Measurements from ENCODE around the gene PGM3. TPM values are rescaled to one million over a fixed set of nuclear protein-coding genes. Genes with fewer than 3 reads are reported as not detected.

PGM3 gene
- polyA plus RNA-seq, 2 of the 4 experiments (the other 2 are of a cell fraction), result 37.3 to 51.7 TPM

DNA sequence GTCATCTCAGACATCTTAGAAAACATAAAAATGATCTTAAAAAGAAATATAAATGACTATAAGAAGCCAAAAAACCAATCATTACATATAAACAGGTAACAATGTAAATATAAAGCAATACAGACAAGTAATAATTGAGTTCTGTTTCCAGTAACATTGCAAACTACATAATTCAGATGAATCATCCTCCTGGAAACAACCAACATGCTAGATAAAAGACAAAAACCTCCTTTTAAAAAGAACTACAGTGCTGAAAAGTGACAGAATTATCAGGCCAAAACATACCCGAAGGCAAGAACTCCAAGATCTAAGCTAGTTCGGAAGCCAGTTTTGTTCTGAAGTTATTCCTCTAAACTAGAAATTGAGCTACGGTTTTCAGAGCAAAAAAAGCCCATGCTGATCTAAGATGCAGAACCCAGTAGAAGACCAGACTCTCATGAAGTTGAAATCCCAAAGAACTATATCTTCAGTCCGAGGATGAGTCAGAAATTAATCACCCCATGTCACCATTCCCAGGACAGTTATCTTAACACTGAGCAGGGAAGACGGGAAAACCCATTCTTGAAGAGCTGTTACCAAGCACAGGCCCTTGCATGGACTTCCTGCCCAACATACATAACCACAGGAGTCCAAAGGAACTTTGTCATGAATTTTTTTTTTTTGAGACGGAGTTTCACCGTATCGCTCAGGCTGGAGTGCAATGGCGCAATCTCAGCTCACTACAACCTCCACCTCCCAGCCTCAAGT is 9.8 kb downstream of the PGM3 start (continued):
- TF ChIP-seq PHF8 (IDR thresholded peaks at IDR 0.05; ENCODE audit: borderline replicate concordance, low read depth) (no peak), CEBPB (IDR thresholded peaks at IDR 0.05) (0 out of 4 replicates have a peak, but pooled peaks have one; percentile 14 to 24)

DNA sequence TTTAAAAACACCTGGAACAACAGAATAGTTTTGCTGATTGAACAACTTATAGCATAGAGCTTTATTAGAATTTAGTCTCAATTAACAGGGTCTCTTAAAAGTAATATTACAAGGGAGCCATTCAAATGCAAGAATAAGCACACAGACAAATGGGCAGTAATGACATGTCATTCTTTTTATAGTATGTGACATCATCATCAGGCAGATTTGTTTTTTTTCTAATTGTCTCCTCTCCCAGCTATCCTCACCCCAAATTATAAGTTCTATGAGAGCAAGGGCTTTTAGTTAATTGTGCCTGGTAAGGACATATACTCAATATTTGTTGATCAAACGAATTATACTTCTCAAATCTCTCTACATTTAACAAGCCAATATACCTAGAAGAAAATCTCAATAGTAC is 11.0 kb downstream of the PGM3 start:
- CTCF ChIA-PET, result no interaction called here
- no peaks in the 10 kb centered on the region for H3K9me3 ChIP-seq
- peaks cover 14% of the 10 kb centered on the region; the same call in 2 of the 3 replicates for H3K4me1 ChIP-seq
- WGBS (ENCODE audit: missing lambda C conversion rate), result 37% methylated on average over 1 of the region's 1 CpG
- H3K27ac ChIP-seq, result no peak overlapping the region
- DNase-seq (ENCODE audit: low read depth in 1 of 2, low spot score in 1 of 2), result no peak
- H3K4me2 ChIP-seq, result no peak overlapping the region
- H3K4me3 ChIP-seq, result no peak overlapping the region
- POLR2A ChIA-PET, result no interaction called here
- no peak for ATAC-seq
- no peak for FAIRE-seq
- TF ChIP-seq HEYL (CRISPR knock-in tag; IDR thresholded peaks at IDR 0.05) (no peak), KDM1A (IDR thresholded peaks at IDR 0.05; ENCODE audit: low read depth) (no peak), FOSB (CRISPR knock-in tag; IDR thresholded peaks at IDR 0.05) (no peak), RCOR1 (IDR thresholded peaks at IDR 0.05; ENCODE audit: low read depth, low read length) (no peak), HOXB5 (CRISPR knock-in tag; IDR thresholded peaks at IDR 0.05) (no peak), NPAS2 (CRISPR knock-in tag; IDR thresholded peaks at IDR 0.05; ENCODE audit: borderline replicate concordance) (no peak), HDAC2 (IDR thresholded peaks at IDR 0.05) (no peak), RFX5 (IDR thresholded peaks at IDR 0.05) (no peak)
- TF ChIP-seq, protein P1, sequence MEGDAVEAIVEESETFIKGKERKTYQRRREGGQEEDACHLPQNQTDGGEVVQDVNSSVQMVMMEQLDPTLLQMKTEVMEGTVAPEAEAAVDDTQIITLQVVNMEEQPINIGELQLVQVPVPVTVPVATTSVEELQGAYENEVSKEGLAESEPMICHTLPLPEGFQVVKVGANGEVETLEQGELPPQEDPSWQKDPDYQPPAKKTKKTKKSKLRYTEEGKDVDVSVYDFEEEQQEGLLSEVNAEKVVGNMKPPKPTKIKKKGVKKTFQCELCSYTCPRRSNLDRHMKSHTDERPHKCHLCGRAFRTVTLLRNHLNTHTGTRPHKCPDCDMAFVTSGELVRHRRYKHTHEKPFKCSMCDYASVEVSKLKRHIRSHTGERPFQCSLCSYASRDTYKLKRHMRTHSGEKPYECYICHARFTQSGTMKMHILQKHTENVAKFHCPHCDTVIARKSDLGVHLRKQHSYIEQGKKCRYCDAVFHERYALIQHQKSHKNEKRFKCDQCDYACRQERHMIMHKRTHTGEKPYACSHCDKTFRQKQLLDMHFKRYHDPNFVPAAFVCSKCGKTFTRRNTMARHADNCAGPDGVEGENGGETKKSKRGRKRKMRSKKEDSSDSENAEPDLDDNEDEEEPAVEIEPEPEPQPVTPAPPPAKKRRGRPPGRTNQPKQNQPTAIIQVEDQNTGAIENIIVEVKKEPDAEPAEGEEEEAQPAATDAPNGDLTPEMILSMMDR (IDR thresholded peaks at IDR 0.05), result no peak
- TF ChIP-seq, protein P2, sequence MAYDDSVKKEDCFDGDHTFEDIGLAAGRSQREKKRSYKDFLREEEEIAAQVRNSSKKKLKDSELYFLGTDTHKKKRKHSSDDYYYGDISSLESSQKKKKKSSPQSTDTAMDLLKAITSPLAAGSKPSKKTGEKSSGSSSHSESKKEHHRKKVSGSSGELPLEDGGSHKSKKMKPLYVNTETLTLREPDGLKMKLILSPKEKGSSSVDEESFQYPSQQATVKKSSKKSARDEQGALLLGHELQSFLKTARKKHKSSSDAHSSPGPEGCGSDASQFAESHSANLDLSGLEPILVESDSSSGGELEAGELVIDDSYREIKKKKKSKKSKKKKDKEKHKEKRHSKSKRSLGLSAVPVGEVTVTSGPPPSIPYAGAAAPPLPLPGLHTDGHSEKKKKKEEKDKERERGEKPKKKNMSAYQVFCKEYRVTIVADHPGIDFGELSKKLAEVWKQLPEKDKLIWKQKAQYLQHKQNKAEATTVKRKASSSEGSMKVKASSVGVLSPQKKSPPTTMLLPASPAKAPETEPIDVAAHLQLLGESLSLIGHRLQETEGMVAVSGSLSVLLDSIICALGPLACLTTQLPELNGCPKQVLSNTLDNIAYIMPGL (CRISPR knock-in tag; IDR thresholded peaks at IDR 0.05; ENCODE audit: borderline replicate concordance), result no peak

DNA sequence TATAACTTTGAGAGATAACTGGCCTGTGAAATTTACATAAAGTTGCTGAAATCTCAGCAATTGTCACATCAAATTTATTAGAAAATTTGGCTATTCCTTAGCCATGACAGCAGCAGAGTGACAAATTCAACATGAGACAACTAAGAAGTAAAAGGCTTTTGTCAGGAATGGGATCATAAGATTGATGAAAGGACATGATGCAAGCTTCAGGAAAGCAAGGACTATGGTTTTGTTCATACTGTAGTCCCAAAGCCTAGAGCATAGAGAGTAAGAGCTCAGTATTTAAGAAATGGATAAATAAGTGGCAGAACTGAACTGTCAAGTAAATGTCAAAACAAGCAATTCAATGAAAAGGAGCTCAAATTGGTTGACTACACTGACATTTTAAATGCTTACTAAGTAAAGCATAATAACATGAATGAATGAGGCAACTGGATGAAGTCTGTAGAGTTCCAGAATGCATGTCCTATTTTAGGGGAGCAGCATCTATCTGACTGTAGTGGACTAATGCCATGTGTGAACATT is 12.6 kb downstream of the PGM3 start:
- ChIA-PET POLR2A (no interaction called here), CTCF (interaction anchor here (1.3 kb wide), 1 partner anchor 9 kb away, joined by 3 read pairs; no protein-coding TSS in a partner anchor)
- Histone ChIP-seq H3K9me3 (no peaks in the 10 kb centered on the region), H3K4me3 (no peak overlapping the region), H3K27ac (no peak overlapping the region), H3K4me1 (peaks cover 14% of the 10 kb centered on the region; the same call in 2 of the 3 replicates), H3K4me2 (no peak overlapping the region)
- no peak for FAIRE-seq
- no peak for TF ChIP-seq ZSCAN20 (CRISPR knock-in tag; IDR thresholded peaks at IDR 0.05)
- TF ChIP-seq JUNB (IDR thresholded peaks at IDR 0.05), result no peak
- TF ChIP-seq, protein P3, sequence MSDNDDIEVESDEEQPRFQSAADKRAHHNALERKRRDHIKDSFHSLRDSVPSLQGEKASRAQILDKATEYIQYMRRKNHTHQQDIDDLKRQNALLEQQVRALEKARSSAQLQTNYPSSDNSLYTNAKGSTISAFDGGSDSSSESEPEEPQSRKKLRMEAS (IDR thresholded peaks at IDR 0.05), result no peak
- TF ChIP-seq, protein P4, sequence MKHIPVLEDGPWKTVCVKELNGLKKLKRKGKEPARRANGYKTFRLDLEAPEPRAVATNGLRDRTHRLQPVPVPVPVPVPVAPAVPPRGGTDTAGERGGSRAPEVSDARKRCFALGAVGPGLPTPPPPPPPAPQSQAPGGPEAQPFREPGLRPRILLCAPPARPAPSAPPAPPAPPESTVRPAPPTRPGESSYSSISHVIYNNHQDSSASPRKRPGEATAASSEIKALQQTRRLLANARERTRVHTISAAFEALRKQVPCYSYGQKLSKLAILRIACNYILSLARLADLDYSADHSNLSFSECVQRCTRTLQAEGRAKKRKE (CRISPR knock-in tag; IDR thresholded peaks at IDR 0.05; ENCODE audit: low read depth), result no peak
- no peak for TF ChIP-seq CEBPB (IDR thresholded peaks at IDR 0.05)
- TF ChIP-seq, protein P5, sequence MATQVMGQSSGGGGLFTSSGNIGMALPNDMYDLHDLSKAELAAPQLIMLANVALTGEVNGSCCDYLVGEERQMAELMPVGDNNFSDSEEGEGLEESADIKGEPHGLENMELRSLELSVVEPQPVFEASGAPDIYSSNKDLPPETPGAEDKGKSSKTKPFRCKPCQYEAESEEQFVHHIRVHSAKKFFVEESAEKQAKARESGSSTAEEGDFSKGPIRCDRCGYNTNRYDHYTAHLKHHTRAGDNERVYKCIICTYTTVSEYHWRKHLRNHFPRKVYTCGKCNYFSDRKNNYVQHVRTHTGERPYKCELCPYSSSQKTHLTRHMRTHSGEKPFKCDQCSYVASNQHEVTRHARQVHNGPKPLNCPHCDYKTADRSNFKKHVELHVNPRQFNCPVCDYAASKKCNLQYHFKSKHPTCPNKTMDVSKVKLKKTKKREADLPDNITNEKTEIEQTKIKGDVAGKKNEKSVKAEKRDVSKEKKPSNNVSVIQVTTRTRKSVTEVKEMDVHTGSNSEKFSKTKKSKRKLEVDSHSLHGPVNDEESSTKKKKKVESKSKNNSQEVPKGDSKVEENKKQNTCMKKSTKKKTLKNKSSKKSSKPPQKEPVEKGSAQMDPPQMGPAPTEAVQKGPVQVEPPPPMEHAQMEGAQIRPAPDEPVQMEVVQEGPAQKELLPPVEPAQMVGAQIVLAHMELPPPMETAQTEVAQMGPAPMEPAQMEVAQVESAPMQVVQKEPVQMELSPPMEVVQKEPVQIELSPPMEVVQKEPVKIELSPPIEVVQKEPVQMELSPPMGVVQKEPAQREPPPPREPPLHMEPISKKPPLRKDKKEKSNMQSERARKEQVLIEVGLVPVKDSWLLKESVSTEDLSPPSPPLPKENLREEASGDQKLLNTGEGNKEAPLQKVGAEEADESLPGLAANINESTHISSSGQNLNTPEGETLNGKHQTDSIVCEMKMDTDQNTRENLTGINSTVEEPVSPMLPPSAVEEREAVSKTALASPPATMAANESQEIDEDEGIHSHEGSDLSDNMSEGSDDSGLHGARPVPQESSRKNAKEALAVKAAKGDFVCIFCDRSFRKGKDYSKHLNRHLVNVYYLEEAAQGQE (IDR thresholded peaks at IDR 0.05), result no peak
- DNase-seq (ENCODE audit: low read depth in 1 of 2, low spot score in 1 of 2), result no peak
- ATAC-seq, result no peak
